H1 (cell line): ENCODE results near the gene RPUSD1. TPM values are rescaled to one million over a fixed set of nuclear protein-coding genes. Genes with fewer than 3 reads are reported as not detected.

Experiments
- CTCF ChIA-PET: fragments of 300-600 bp; sonication (Branson Sonifier 250); formaldehyde crosslinking; loops from one replicate; lab custom pipeline; 2021; ENCODE audit not compliant: partially characterized antibody; lab: Charles Lee
- POLR2A ChIA-PET: fragments of 300-600 bp; sonication (Branson Sonifier 250); formaldehyde crosslinking; loops from one replicate; lab custom pipeline; 2021; ENCODE audit warnings: inconsistent platforms; ENCODE audit not compliant: partially characterized antibody; lab: Charles Lee
- DNase-seq, 2 experiments: peaks; one replicate each; pipeline versions ENCODE4 v3.0.0 to v3.0.0-alpha.2; 2010 to 2022; ENCODE audit warnings: low spot score in 2 of 2, low read depth in 1 of 2, mixed read lengths in 1 of 2
- FAIRE-seq: peaks from 2 replicates; lab custom pipeline; 2011; peaks lifted over from hg19 to GRCh38; lab: Jason Lieb, UNC
- H2AFZ ChIP-seq: 2 replicates; pipeline ENCODE4 v1.8.1; 2012; ENCODE audit warnings: low read length, inconsistent platforms
- H2AK5ac ChIP-seq: 2 replicates; pipeline ENCODE4 v1.6.1; 2013; ENCODE audit warnings: low read depth, low read length
- H2BK120ac ChIP-seq: replicated peaks from 2 replicates; pipeline ENCODE3; 2013; ENCODE audit warnings: low read depth, low read length, inconsistent platforms
- H2BK12ac ChIP-seq: 2 replicates; pipeline ENCODE4 v1.6.1; 2013; ENCODE audit warnings: low read depth, low read length
- H2BK15ac ChIP-seq: 2 replicates; pipeline ENCODE4 v1.6.1; 2013; ENCODE audit warnings: low read length
- H2BK20ac ChIP-seq: 2 replicates; pipeline ENCODE4 v1.6.1; 2013; ENCODE audit warnings: low read length
- H2BK5ac ChIP-seq: 2 replicates; pipeline ENCODE4 v1.6.1; 2013; ENCODE audit warnings: low read depth, low read length
- H3K14ac ChIP-seq: 2 replicates; pipeline ENCODE4 v1.6.1; 2013; ENCODE audit warnings: inconsistent platforms; ENCODE audit not compliant: insufficient read length
- H3K18ac ChIP-seq: 2 replicates; pipeline ENCODE4 v1.6.1; 2013; ENCODE audit warnings: low read length; ENCODE audit errors: extremely low read depth
- H3K23ac ChIP-seq: 2 replicates; pipeline ENCODE4 v1.6.1; 2013; ENCODE audit warnings: inconsistent platforms; ENCODE audit not compliant: insufficient read length
- H3K23me2 ChIP-seq: 2 replicates; pipeline ENCODE4 v1.6.1; 2013; ENCODE audit warnings: low read depth, low read length
- H3K27ac ChIP-seq: 2 replicates; pipeline ENCODE4 v1.6.1; 2011; ENCODE audit warnings: low read depth, low read length, inconsistent platforms
- H3K27me3 ChIP-seq, 4 experiments: replicated peaks in 1 of 4; 1 replicate in 1 of 4; 2 replicates in 3 of 4; pipeline versions ENCODE4 v1.6.1 to v1.8.1; 2011 to 2013; ENCODE audit warnings: low read length in 3 of 4, mild to moderate bottlenecking in 3 of 4, inconsistent platforms in 2 of 4, mixed read lengths in 2 of 4, moderate library complexity in 1 of 4; ENCODE audit not compliant: control insufficient read depth in 3 of 4, insufficient read depth in 3 of 4; ENCODE audit errors: extremely low read depth in 1 of 4
- H3K36me3 ChIP-seq, 4 experiments: 2 replicates each; pipeline versions ENCODE4 v1.6.1 to v1.8.1; 2011 to 2013; ENCODE audit warnings: mild to moderate bottlenecking in 4 of 4, low read length in 3 of 4, moderate library complexity in 2 of 4, control low read depth in 1 of 4, inconsistent platforms in 1 of 4; ENCODE audit not compliant: insufficient read depth in 4 of 4, control insufficient read depth in 2 of 4
- H3K4ac ChIP-seq: replicated peaks from 2 replicates; pipeline ENCODE3; 2013; ENCODE audit warnings: low read length, low read depth, mixed read lengths, inconsistent platforms; ENCODE audit not compliant: insufficient read length
- H3K4me1 ChIP-seq, 4 experiments: replicated peaks in 1 of 4; 1 replicate in 1 of 4; 2 replicates in 3 of 4; pipeline versions ENCODE4 v1.6.1 to v1.8.1; 2011 to 2013; ENCODE audit warnings: low read length in 3 of 4, inconsistent platforms in 2 of 4, mixed read lengths in 1 of 4; ENCODE audit not compliant: insufficient read depth in 4 of 4, control insufficient read depth in 3 of 4
- H3K4me2 ChIP-seq, 2 experiments: 2 replicates each; pipeline versions ENCODE4 v1.6.1 to v1.8.1; 2011 to 2013; ENCODE audit warnings: low read depth in 2 of 2, low read length in 2 of 2, control low read depth in 1 of 2, inconsistent platforms in 1 of 2, mild to moderate bottlenecking in 1 of 2; ENCODE audit not compliant: insufficient read depth in 1 of 2
- H3K4me3 ChIP-seq, 4 experiments: fragments of 200-600, 300-600 bp in 1 of 4; sonication (generic), shearing (Covaris generic), sonication (Bioruptor Twin) in 1 of 4; 2 replicates each; pipeline versions ENCODE4 v1.5.1 to v1.8.1; 2011 to 2016; ENCODE audit warnings: low read length in 4 of 4, low read depth in 3 of 4, control low read depth in 2 of 4, inconsistent platforms in 2 of 4, mild to moderate bottlenecking in 2 of 4, mixed read lengths in 1 of 4, moderate library complexity in 1 of 4; ENCODE audit not compliant: insufficient read depth in 2 of 4; ENCODE audit errors: extremely low read depth in 1 of 4
- H3K56ac ChIP-seq: replicated peaks from 2 replicates; pipeline ENCODE3; 2013; ENCODE audit warnings: low read depth, mild to moderate bottlenecking, mixed read lengths, low read length, inconsistent platforms; ENCODE audit not compliant: insufficient read length
- H3K79me1 ChIP-seq: 2 replicates; pipeline ENCODE4 v1.6.1; 2013; ENCODE audit warnings: low read depth, low read length, control low read depth
- H3K79me2 ChIP-seq, 2 experiments: 2 replicates each; pipeline versions ENCODE4 v1.6.1 to v1.8.1; 2012 to 2013; ENCODE audit warnings: low read length in 2 of 2, mild to moderate bottlenecking in 2 of 2, inconsistent platforms in 1 of 2; ENCODE audit not compliant: insufficient read depth in 2 of 2, control insufficient read depth in 1 of 2
- H3K9ac ChIP-seq, 4 experiments: replicated peaks in 1 of 4; 1 replicate in 1 of 4; 2 replicates in 3 of 4; pipeline versions ENCODE4 v1.6.1 to v1.8.1; 2011 to 2013; ENCODE audit warnings: low read depth in 3 of 4, low read length in 3 of 4, control low read depth in 2 of 4, mild to moderate bottlenecking in 2 of 4, moderate library complexity in 2 of 4, inconsistent platforms in 1 of 4; ENCODE audit errors: extremely low read depth in 1 of 4
- H3K9me3 ChIP-seq, 2 experiments: 2 replicates each; pipeline versions ENCODE4 v1.6.1 to v1.8.1; 2012 to 2013; ENCODE audit warnings: mild to moderate bottlenecking in 2 of 2, moderate library complexity in 2 of 2, control low read depth in 1 of 2, inconsistent platforms in 1 of 2, low read depth in 1 of 2, low read length in 1 of 2, mixed read lengths in 1 of 2; ENCODE audit not compliant: insufficient read depth in 2 of 2
- H4K20me1 ChIP-seq, 2 experiments: replicated peaks in 1 of 2; 2 replicates each; pipeline versions ENCODE3 to v1.8.1; 2011 to 2013; ENCODE audit warnings: inconsistent platforms in 2 of 2, low read length in 2 of 2, mild to moderate bottlenecking in 1 of 2; ENCODE audit not compliant: insufficient read depth in 2 of 2, control insufficient read depth in 1 of 2
- H4K5ac ChIP-seq: 2 replicates; pipeline ENCODE4 v1.6.1; 2013; ENCODE audit warnings: low read length, low read depth, mixed read lengths, inconsistent platforms; ENCODE audit not compliant: insufficient read length
- H4K8ac ChIP-seq: 2 replicates; pipeline ENCODE4 v1.8.0; 2013; ENCODE audit warnings: mild to moderate bottlenecking, moderate library complexity, low read length, inconsistent platforms; ENCODE audit not compliant: insufficient read depth; ENCODE audit errors: extremely low read depth
- H4K91ac ChIP-seq: replicated peaks from 2 replicates; pipeline ENCODE3; 2013; ENCODE audit warnings: low read length, mixed read lengths, inconsistent platforms; ENCODE audit not compliant: insufficient read length
- ATF2 ChIP-seq: IDR thresholded peaks from 2 replicates; pipeline ENCODE4 v1.6.1; 2012; ENCODE audit warnings: low read length, inconsistent platforms
- BRCA1 ChIP-seq: IDR thresholded peaks from 2 replicates; pipeline ENCODE4 v1.6.1; 2012; ENCODE audit warnings: low read depth, low read length, improper control_type of control experiment
- CHD1 ChIP-seq: IDR thresholded peaks from 2 replicates; pipeline ENCODE4 v1.6.1; 2012; ENCODE audit warnings: low read depth, low read length, improper control_type of control experiment
- CREB1 ChIP-seq: IDR thresholded peaks from 2 replicates; pipeline ENCODE4 v1.6.1; 2012; ENCODE audit warnings: inconsistent platforms
- CTBP2 ChIP-seq: IDR thresholded peaks from 2 replicates; pipeline ENCODE4 v1.7.0; 2011; ENCODE audit warnings: borderline replicate concordance, mild to moderate bottlenecking, moderate library complexity, mixed read lengths, low read length; ENCODE audit not compliant: insufficient read depth, insufficient read length
- GTF2F1 ChIP-seq: IDR thresholded peaks from 2 replicates; pipeline ENCODE4 v1.6.1; 2012; ENCODE audit warnings: low read depth, low read length, improper control_type of control experiment, borderline replicate concordance
- KDM1A ChIP-seq: fragments of 200-600, 300-600 bp; sonication (generic); IDR thresholded peaks from 2 replicates; pipeline ENCODE4 v1.7.1; 2016; ENCODE audit warnings: mild to moderate bottlenecking, low read length, borderline replicate concordance
- SAP30 ChIP-seq: fragments of 300-600 bp; sonication (generic); IDR thresholded peaks from 2 replicates; pipeline ENCODE4 v1.7.1; 2012; ENCODE audit warnings: low read length, moderate library complexity, mild to moderate bottlenecking, inconsistent platforms; ENCODE audit not compliant: insufficient read depth, insufficient replicate concordance
- SRF ChIP-seq: IDR thresholded peaks from 2 replicates; pipeline ENCODE4 v1.6.1; 2011; ENCODE audit warnings: mild to moderate bottlenecking, low read depth, low read length, moderate library complexity
- WGBS, 2 experiments: shearing (Covaris generic) in 1 of 2; methylation state at CpG; one replicate each; pipeline versions ENCODE4 v1.1.6 to v1.1.7; 2013 to 2015; ENCODE audit warnings: low lambda C conversion rate in 2 of 2, mixed read lengths in 2 of 2, inconsistent platforms in 1 of 2, low coverage in 1 of 2, missing lambda C conversion rate in 1 of 2; ENCODE audit not compliant: insufficient replicate concordance in 2 of 2, insufficient coverage in 1 of 2, insufficient read length in 1 of 2; ENCODE audit errors: extremely low coverage in 1 of 2, missing lambda C conversion rate in 1 of 2; 5-methylcytosine and 5-hydroxymethylcytosine counted together
- polyA plus RNA-seq, 7 experiments: library from polyadenylated mRNA; depleted of rRNA in 3 of 7; stranded (reverse) in 5 of 7; unstranded in 2 of 7; fragments of >200 nt in 5 of 7; fragments of 200-250 nt in 2 of 7; gene quantifications; 1 replicate in 5 of 7; 2 replicates in 1 of 7; 4 replicates in 1 of 7; pipeline versions ENCODE4 v1.2.1 to v1.2.3, GENCODE V29; 2011 to 2013; ENCODE audit warnings: missing spikeins in 2 of 7, mixed read lengths in 2 of 7
- total RNA-seq: library from RNA; stranded (reverse); fragmentation: NEBNext Ultra II Directional; extraction: Animal tissue kit (Norgen Biotek cat#: 25700); gene quantifications from 2 replicates; pipeline ENCODE4 v1.2.1, GENCODE V29; 2021

RPUSD1 gene
- total and polyA plus RNA-seq, 2 of the 8 experiments (the other 6 are each of a cell fraction or from before 2014, with no cell fraction given): 32.2 to 61.8 TPM

DNA sequence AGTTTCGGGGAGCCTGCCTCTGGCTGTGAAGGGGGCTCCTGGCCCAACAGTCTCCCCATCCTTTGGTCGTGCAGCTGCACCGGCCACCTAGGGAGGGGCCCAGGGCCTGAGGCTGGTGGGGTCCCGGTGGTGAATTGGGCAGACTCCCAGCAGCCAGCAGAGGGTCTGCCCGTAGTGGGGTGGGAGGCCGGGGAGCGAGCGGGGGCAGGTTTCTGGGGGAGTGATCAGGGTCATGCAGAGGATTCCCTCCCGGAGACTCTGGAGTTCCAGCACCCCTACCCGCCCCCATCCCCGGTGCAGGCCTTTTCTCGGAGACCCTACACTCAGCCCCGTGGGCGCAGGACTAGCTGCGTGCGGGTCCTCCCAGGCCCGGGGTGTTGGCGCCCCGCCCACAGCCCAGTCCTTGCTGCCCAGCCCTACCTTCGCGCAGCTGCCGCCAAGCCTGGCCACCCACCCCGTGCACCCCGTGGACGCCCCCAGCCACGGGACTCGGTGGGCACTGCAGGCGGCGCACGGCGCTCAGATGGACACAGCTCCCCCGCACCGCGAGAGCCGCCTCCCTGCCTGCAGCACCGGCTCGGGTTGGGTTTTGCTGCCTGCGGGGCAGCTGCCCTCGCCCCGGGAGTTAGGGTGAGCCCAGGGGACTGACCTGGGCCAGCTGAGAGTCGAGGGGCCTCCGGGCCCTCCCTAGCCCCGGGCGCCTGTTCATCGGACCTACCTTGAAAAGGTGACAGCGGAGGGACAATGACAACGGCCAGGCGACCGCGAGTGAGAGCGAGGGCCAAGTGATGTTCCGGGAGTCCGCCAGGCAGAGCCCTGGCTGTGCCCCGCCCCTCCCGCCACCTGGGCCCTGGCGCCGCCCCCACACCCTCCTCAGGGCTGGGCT, 12.0 kb upstream of the RPUSD1 start, which contains the start of gene GNG13:
TSS of gene GNG13 (minus strand) at position 787 of the 886 bp plus-strand sequence. CDS start 1,657 bp downstream, outside the sequence.
- Histone ChIP-seq H2AK5ac (no peak within 1 kb of the TSS), H4K8ac (peak within 1 kb of the TSS; percentile 23), H4K91ac (no peak within 1 kb of the TSS), H2BK15ac (no peak within 1 kb of the TSS), H3K23ac (no peak within 1 kb of the TSS), H2AFZ (no peak within 1 kb of the TSS), H3K79me1 (no peaks in the 10 kb centered on the region), H3K23me2 (peaks cover 3% of the 10 kb centered on the region; the same call in 1 of the 2 replicates), H2BK12ac (no peak within 1 kb of the TSS), H3K27me3 (peaks cover 1 to 42% (median 28%) of the 10 kb centered on the region in 4 experiments; a peak in 6 of 7 replicates), H3K18ac (no peak within 1 kb of the TSS), H3K56ac (no peak within 1 kb of the TSS), H3K4me3 (peak within 1 kb of the TSS; percentile 5 to 61 (median 20); a peak in 6 of 8 replicates), H3K9me3 (no peaks in the 10 kb centered on the region), H3K79me2 (no peaks in the 10 kb centered on the region), H3K36me3 (peaks cover 0 to 16% (median 0%) of the 10 kb centered on the region in 4 experiments; a peak in 3 of 8 replicates), H3K4ac (no peak within 1 kb of the TSS), H2BK120ac (no peak within 1 kb of the TSS), H3K9ac (no peak within 1 kb of the TSS), H3K27ac (no peak within 1 kb of the TSS), H2BK5ac (no peak within 1 kb of the TSS), H3K4me1 (peaks cover 0 to 17% (median 3%) of the 10 kb centered on the region in 4 experiments; a peak in 4 of 7 replicates), H3K4me2 (peak within 1 kb of the TSS; percentile 66 to 85), H3K14ac (no peak within 1 kb of the TSS), H4K5ac (no peak within 1 kb of the TSS), H2BK20ac (no peak within 1 kb of the TSS), H4K20me1 (peaks cover 5 to 15% of the 10 kb centered on the region in 2 experiments)
- POLR2A ChIA-PET: interaction anchor here (0.6 to 5.6 kb wide), 16 partner anchors 9 to 164 kb away, joined by 3 to 55 read pairs (median 4); partner anchors contain the start of genes ANTKMT, CCDC78, CHTF18 and CIAO3
- CTCF ChIA-PET: interaction anchor here (0.7 to 3.9 kb wide), 7 partner anchors 14 to 88 kb away, joined by 3 to 24 read pairs (median 6); partner anchors contain the start of gene METRN
- FAIRE-seq: no peak
- WGBS, 2 experiments: 8% methylated on average over 26 of the region's 57 CpGs; no CpG with 5 or more reads in 1 of the 2 experiments
- peak in 1 of 2 experiments; percentile 84 for DNase-seq
- TF ChIP-seq ATF2 (no peak), KDM1A (no peak), CREB1 (no peak), SAP30 (no peak), GTF2F1 (no peak), BRCA1 (no peak), CTBP2 (no peak), CHD1 (no peak), SRF (no peak)
